A673 (cell line): ENCODE measurements around the gene KANSL3.

Experiments
- CTCF ChIP-seq: fragments of 300-800, 200-600 bp; sonication (generic); conservative IDR thresholded peaks from 2 replicates; pipeline ENCODE4 v1.5.1; 2017; ENCODE audit warnings: low read depth, mild to moderate bottlenecking, antibody characterized with exemption, low read length, moderate library complexity, mixed read lengths
- EZH2 ChIP-seq: fragments of 200-600 bp; sonication (generic); IDR thresholded peaks from 2 replicates; pipeline ENCODE4 v1.6.1; 2017; ENCODE audit warnings: borderline replicate concordance, low read depth, mild to moderate bottlenecking, mixed read lengths, antibody characterized with exemption, low read length; ENCODE audit not compliant: poor library complexity, severe bottlenecking

GRCh38 chr2:96638144-96639121 lies at the start of gene KANSL3:
- TF ChIP-seq CTCF = no peak
- TF ChIP-seq EZH2 = no peak
